ENCODE data around the gene ST6GALNAC3.

- TF ChIP-seq EZH2phosphoT487 (IDR thresholded peaks at IDR 0.05; ENCODE audit: borderline replicate concordance) (no peak), RAD21 (IDR thresholded peaks at IDR 0.05; ENCODE audit: low read depth) (no peak), POLR2AphosphoS5 (IDR thresholded peaks at IDR 0.05; ENCODE audit: low read depth, low read length) (no peak), CTCF (IDR thresholded peaks at IDR 0.05 in 2 of 3, conservative IDR thresholded peaks at IDR 0.05 in 1 of 3; ENCODE audit: borderline replicate concordance in 1 of 3, insufficient read depth in 1 of 3, low read depth in 2 of 3, low read length in 2 of 3) (no peak)
Observed at GRCh38 chr1:76640723-76641122, 566.2 kb downstream of the ST6GALNAC3 start.

Measured in HCT116 (cell line).